OCI-LY7 (cell line): ENCODE data around the gene BEST3. TPM values are rescaled to one million over a fixed set of nuclear protein-coding genes. Genes with fewer than 3 reads are reported as not detected.

Experiments
- BruUV-seq: library from RNA; stranded (reverse); fragments of 400-500 nt; replicated peaks from 2 replicates; lab custom pipeline; 2021; lab: Mats Ljungman, UMichigan
- CTCF ChIA-PET: fragments of 300-600 bp; sonication (Branson Sonifier 250); formaldehyde crosslinking; loops from one replicate; lab custom pipeline; 2022; ENCODE audit warnings: antibody characterized with exemption; ENCODE audit not compliant: unreplicated experiment; lab: Charles Lee
- POLR2A ChIA-PET: fragments of 300-600 bp; sonication (Branson Sonifier 250); formaldehyde crosslinking; loops from one replicate; lab custom pipeline; 2022; ENCODE audit warnings: antibody characterized with exemption; lab: Charles Lee
- DNase-seq: peaks from one replicate; pipeline ENCODE4 v3.0.0-alpha.2; 2015; ENCODE audit warnings: low spot score
- H2AFZ ChIP-seq: fragments of 200-600 bp; sonication (generic), shearing (Covaris generic); 2 replicates; pipeline ENCODE4 v1.6.1; 2014; ENCODE audit warnings: mild to moderate bottlenecking, antibody characterized with exemption, low read length, moderate library complexity
- H3K27ac ChIP-seq: fragments of 200-600 bp; sonication (generic); 2 replicates; pipeline ENCODE4 v1.5.1; 2014; ENCODE audit warnings: mixed run types, low read depth, mild to moderate bottlenecking, moderate library complexity, low read length, inconsistent platforms; ENCODE audit not compliant: poor library complexity, severe bottlenecking
- H3K36me3 ChIP-seq: fragments of 200-600 bp; sonication (generic); 2 replicates; pipeline ENCODE4 v1.6.1; 2014; ENCODE audit warnings: mild to moderate bottlenecking, antibody characterized with exemption, low read length, moderate library complexity, mixed read lengths; ENCODE audit not compliant: insufficient read depth
- H3K4me1 ChIP-seq: fragments of 200-600 bp; sonication (generic); 2 replicates; pipeline ENCODE4 v1.5.1; 2014; ENCODE audit warnings: mild to moderate bottlenecking, low read length; ENCODE audit not compliant: insufficient read depth, poor library complexity, severe bottlenecking
- H3K4me2 ChIP-seq: fragments of 200-600 bp; sonication (generic); 2 replicates; pipeline ENCODE4 v1.6.1; 2014; ENCODE audit warnings: mild to moderate bottlenecking, low read length
- H3K4me3 ChIP-seq: fragments of 200-600 bp; sonication (generic); 2 replicates; pipeline ENCODE4 v1.5.1; 2014; ENCODE audit warnings: mild to moderate bottlenecking, low read depth, low read length; ENCODE audit not compliant: poor library complexity, severe bottlenecking
- H3K79me2 ChIP-seq: fragments of 200-600 bp; sonication (generic); 2 replicates; pipeline ENCODE4 v1.6.1; 2016; ENCODE audit warnings: low read depth, mild to moderate bottlenecking, low read length, moderate library complexity, mixed read lengths; ENCODE audit not compliant: insufficient read depth
- H3K9me2 ChIP-seq: fragments of 200-600 bp; sonication (generic); 2 replicates; pipeline ENCODE4 v1.6.1; 2016; ENCODE audit warnings: mild to moderate bottlenecking, low read length, mixed read lengths; ENCODE audit not compliant: insufficient read depth
- H3K9me3 ChIP-seq: fragments of 200-600 bp; sonication (generic); 2 replicates; pipeline ENCODE4 v1.6.1; 2014; ENCODE audit warnings: mild to moderate bottlenecking, mixed run types, low read length, mixed read lengths
- H4K20me1 ChIP-seq: fragments of 200-600 bp; sonication (generic); 2 replicates; pipeline ENCODE4 v1.6.1; 2014; ENCODE audit warnings: mild to moderate bottlenecking, antibody characterized with exemption, low read length, moderate library complexity, mixed read lengths; ENCODE audit not compliant: insufficient read depth
- CTCF ChIP-seq: fragments of 200-600 bp; sonication (generic); conservative IDR thresholded peaks from 2 replicates; pipeline ENCODE4 v1.5.1; 2014; ENCODE audit warnings: mild to moderate bottlenecking, antibody characterized with exemption, low read length, moderate library complexity, mixed read lengths
- EZH2phosphoT487 ChIP-seq: fragments of 200-600 bp; sonication (generic); IDR thresholded peaks from 2 replicates; pipeline ENCODE4 v1.6.1; 2018; ENCODE audit warnings: low read depth, borderline replicate concordance, mild to moderate bottlenecking, mixed run types, antibody characterized with exemption, low read length, moderate library complexity, mixed read lengths
- intact Hi-C: fragments of 100-400 bp; cut with micrococcal nuclease; formaldehyde crosslinking; loops from one replicate; pipeline ENCODE4 v1.10.0; 2022; ENCODE audit not compliant: unreplicated experiment
- total RNA-seq, 2 experiments: library from RNA; depleted of rRNA in 1 of 2; stranded (reverse); fragments of >200 nt in 1 of 2; shearing (Covaris generic) in 1 of 2; gene quantifications; 2 replicates each; pipeline ENCODE4 v1.2.3, GENCODE V29; 2014 to 2022

BEST3 gene
- total RNA-seq, 2 experiments from 2014 or later: 60.1 to 123 TPM

DNA sequence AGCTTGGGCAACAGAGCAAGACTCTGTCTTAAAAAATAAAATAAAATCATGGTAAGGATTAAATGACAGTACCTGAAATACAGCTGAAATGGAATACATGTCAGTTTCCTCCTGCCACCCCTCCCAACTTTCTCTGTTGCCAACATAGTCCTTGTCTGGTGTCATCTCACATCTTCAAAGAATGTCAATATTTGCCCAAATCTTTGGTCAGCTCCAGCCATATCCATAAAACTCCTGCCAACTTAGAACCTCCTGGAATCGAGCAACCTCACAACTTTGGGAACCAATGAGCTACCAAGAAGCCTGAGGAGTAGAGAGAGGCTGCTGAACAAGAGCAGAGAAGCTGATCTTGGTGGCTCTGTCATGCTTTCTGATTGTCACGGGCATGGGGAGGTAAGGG lies 77.6 kb downstream of the BEST3 start:
- TF ChIP-seq CTCF (no peak), EZH2phosphoT487 (no peak)
- no peaks in the 10 kb centered on the region for H3K9me2 ChIP-seq
- H3K4me3 ChIP-seq: no peak overlapping the region
- ChIA-PET CTCF (no interaction called here), POLR2A (interaction anchor here (0.7 kb wide), 1 partner anchor 603 kb away, joined by 3 read pairs; no protein-coding TSS in a partner anchor)
- no peak overlapping the region for H3K4me2 ChIP-seq
- H3K36me3 ChIP-seq: no peaks in the 10 kb centered on the region
- no peaks in the 10 kb centered on the region for H4K20me1 ChIP-seq
- H3K79me2 ChIP-seq: no peaks in the 10 kb centered on the region
- no peak overlapping the region for H3K27ac ChIP-seq
- intact Hi-C loops: no loop called here
- no peaks in the 10 kb centered on the region for H3K9me3 ChIP-seq
- BruUV-seq: no TSS peak
- H2AFZ ChIP-seq: no peak overlapping the region
- DNase-seq: no peak
- H3K4me1 ChIP-seq: no peaks in the 10 kb centered on the region

GRCh38 chr12:69620921-69621320 lies 78.2 kb downstream of the BEST3 start:
- Histone ChIP-seq H3K9me2 (no peaks in the 10 kb centered on the region), H2AFZ (no peak overlapping the region), H3K27ac (no peak overlapping the region), H3K9me3 (no peaks in the 10 kb centered on the region), H3K4me2 (no peak overlapping the region), H3K36me3 (no peaks in the 10 kb centered on the region), H3K4me1 (no peaks in the 10 kb centered on the region), H3K79me2 (no peaks in the 10 kb centered on the region), H4K20me1 (no peaks in the 10 kb centered on the region), H3K4me3 (no peak overlapping the region)
- ChIA-PET POLR2A (no interaction called here), CTCF (no interaction called here)
- intact Hi-C loops: no loop called here
- TF ChIP-seq EZH2phosphoT487: no peak
- no peak for TF ChIP-seq CTCF
- no peak for DNase-seq
- no TSS peak for BruUV-seq

GRCh38 chr12:69620077-69620476 lies 79.0 kb downstream of the BEST3 start:
- Histone ChIP-seq H3K4me3 (no peak overlapping the region), H4K20me1 (no peaks in the 10 kb centered on the region), H3K27ac (no peak overlapping the region), H3K9me3 (no peaks in the 10 kb centered on the region), H3K9me2 (no peaks in the 10 kb centered on the region), H3K36me3 (no peaks in the 10 kb centered on the region), H3K4me1 (no peaks in the 10 kb centered on the region), H2AFZ (no peak overlapping the region), H3K4me2 (no peak overlapping the region), H3K79me2 (no peaks in the 10 kb centered on the region)
- no peak for DNase-seq
- BruUV-seq: no TSS peak
- intact Hi-C loops: no loop called here
- no peak for TF ChIP-seq CTCF
- TF ChIP-seq EZH2phosphoT487: no peak
- POLR2A ChIA-PET: no interaction called here
- CTCF ChIA-PET: no interaction called here
